GOT3 (cell line): ENCODE data around the gene SCNN1B.
"Not testable (repeated sequence)": the region's sequence is repeated elsewhere in the genome, so short reads cannot be mapped to it uniquely, and the experiment has no call there.

ENCODE experiments used
- DNase-seq: peaks from one replicate; lab custom pipeline; 2025; ENCODE audit warnings: mixed read lengths; lab: John Stamatoyannopoulos, UW

The SCNN1B gene

DNA sequence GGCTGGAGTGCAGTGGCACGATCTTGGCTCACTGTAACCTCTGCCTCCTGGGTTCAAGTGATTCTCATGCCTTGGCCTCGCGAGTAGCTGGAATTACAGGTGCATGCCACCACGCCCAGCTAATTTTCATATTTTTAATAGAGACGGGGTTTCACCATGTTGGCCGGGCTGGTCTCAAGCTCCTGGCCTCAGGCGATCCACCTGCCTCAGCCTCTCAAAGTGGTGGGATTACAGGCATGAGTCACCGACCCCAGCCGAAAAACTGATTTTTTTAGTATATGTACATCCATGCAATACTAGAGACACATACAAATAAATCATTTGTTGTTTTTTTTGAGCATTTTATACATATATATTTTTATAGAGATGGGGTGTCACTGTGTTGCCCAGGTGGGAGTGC lies 79.6 kb downstream of the SCNN1B start:
- DNase-seq = not testable (repeated sequence)

DNA sequence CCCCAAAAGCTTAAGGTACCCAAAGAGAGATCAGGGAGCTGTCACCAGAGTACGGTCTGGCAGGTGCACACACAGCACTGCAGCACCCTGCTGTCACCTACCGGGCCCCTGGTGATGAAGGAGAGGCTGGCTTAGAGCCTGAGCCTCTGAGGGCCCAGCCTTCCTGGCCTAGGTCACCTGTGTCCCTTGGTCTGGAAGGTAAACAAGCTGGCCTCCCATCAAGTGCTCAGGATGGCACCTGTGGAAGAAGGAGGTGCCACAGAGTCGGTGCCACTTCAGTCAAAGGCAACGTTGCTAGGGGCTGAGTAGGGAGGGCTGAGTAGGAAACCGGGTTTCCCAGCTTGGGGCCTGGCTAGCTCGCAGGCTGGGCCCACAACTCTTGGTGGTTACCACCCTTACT lies 80.2 kb downstream of the SCNN1B start:
- no peak for DNase-seq

DNA sequence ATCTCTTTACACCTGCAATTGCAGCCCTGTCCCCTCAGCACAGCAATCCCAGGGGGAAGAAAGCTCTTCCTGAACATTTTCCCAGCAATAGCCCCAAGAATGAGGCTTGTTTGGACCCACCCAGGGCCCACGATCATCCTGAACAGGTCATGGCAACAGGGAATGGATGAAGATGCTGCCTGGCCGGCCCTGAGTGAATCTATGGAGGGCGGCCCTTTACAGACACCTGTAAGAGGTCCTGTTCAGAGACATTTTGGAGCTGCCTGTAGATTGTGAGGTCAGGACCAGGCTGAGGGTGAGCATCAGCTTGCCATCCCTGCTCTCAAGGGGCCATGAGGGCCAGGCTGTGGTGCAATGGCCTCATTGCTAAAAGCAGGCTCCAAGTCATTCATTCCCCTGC lies 81.8 kb downstream of the SCNN1B start:
- no peak for DNase-seq

DNA sequence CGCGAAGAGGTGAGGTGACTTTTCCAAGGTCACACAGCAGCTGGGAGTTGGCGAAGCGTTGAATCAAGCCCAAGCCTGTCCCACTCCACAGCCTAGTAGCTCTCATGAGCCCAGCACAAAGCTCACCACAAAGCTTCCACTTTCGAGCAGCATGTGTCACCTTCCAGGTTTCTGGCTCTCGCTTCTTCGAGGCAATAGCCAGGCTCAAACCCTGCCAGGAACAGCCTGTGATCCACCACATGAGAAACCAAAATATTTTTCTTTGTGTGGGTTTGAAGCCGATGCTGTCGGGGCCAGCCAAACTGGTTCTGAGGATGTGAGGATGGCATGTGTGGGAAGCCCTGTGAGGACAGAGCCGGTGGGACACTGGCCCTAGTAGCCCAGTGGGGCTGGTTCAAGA lies 82.8 kb downstream of the SCNN1B start:
- DNase-seq = no peak

DNA sequence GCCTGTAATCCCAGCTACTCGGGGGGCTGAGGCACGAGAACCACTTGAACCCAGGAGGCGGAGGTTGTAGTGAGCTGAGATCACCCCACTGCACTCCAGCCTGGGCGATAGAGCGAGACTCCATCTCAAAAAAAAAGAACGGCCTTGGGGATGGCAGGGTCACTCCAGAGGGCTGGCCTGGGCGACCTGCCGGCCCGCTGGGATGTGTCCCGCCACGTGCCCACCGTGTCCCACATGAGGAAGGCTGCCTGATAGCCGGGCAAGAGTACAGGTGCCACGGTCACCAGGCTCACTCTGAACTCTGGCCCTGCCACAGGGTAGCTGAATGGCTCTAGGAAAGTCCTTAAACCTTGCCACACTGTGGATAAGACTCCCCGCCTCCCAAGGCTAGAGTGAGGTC lies 83.3 kb downstream of the SCNN1B start:
- no peak for DNase-seq

DNA sequence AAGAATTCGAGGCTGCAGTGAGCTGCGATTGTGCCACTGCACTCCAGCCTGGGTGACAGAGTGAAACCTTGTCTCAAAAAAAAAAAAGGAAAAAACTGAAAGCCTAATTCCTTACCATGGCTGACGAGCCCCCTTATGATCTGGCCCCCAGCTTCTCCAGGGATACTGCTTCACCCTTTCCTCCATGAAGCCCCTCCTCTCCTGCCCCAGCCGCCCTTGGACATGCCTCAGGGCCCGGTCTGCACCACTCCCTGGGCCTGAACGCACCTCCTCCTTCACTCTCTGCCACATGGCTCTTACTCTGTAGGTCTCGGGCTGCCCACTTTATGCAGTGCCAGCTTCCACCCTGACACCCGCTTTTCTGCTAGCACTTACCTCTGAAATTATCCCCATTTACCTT lies 85.6 kb downstream of the SCNN1B start:
- no peak for DNase-seq

DNA sequence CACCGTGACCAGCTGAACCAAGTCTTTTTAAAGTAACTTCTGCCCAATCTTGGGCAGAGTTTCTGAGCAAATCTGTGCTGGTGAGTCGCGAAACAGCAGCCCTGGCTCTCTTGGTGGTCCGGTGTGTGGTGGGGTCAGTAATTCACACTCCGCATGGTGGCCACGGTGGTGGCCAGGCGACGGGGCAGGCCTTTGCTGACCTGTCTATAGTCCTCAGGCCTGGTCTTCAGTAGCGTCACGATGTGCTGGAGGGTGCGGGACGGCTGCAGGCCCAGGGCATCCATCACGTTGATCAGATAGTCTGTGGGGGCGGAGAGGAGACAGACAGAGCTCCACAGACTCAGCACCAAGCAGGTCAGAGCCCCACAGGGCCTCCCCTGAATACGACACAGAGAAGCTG lies 86.7 kb downstream of the SCNN1B start:
- DNase-seq = no peak

DNA sequence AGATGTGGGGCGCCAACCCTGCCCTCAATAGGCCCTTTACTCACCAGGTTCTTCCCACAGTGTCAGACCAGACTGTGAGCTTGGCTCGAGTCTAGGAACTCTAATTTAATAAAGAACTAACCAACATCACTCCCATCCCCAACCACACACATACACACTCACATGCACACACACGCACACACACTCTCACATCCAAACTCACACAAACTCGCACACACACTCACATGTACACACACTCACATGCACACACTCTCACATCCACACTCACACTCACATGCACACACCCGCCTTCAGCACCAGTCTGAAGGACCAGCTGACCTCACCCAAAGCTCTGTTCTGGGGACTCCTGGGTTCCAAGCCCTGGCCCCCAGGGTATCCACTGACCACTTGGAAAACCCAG lies 87.1 kb downstream of the SCNN1B start:
- DNase-seq = no peak

DNA sequence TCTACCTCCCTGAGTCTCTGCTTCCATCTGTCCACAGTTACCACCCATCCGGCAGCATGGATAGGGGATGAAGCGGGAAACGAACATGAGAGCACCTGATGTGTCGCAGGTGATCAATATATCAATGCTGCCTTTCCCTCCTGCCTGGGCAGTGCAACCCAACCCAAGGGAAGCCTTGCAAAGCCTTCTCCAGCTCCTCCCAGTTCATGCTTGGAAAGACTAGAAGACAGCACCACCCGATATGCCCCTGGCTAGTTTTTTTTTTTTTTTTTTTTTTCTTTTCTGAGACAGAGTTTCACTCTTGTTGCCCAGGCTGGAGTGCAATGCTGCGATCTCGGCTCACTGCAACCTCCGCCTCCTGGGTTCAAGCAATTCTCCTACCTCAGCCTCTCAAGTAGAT lies 87.8 kb downstream of the SCNN1B start:
- DNase-seq = not testable (repeated sequence)

DNA sequence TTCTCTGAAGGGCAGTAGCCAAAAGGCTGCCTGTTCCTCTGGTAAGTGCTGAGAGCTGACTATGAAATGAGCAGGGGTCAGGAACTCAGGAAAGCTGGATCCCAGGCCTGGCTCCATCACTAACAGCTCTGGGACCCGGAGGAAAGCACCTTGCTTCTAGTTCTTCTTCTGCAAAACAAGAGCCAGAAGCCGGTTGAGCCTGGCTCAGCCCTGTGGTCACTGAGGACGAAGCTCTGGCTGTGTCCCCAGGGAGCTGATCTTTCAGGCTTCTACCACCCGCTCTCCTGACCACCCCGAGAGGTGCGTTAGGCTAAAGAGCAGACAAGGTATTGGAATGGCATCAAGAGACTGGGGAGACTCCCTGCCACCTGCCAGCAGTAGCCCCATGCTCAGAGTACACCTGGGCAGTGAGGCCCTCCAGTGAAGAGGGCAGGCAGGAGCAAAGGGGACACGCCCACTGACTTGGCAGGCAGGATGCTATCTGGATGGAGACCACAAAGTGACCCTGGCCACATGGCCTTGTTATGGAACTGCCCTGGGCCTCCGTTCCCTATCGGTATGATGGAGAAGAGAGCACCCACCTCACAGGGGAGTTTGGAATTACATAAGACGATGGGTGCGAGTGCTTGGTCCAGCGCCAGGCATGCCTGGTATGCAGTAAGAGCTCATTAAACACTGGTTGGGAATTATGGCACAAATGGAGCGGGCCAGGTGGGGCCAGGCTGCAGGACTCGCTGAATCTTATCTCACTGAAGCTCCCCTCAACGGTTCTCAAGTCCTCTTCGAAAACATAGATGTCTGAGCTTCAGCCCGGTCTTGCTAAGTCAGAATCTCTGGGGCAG lies 89.5 kb downstream of the SCNN1B start:
- no peak for DNase-seq

DNA sequence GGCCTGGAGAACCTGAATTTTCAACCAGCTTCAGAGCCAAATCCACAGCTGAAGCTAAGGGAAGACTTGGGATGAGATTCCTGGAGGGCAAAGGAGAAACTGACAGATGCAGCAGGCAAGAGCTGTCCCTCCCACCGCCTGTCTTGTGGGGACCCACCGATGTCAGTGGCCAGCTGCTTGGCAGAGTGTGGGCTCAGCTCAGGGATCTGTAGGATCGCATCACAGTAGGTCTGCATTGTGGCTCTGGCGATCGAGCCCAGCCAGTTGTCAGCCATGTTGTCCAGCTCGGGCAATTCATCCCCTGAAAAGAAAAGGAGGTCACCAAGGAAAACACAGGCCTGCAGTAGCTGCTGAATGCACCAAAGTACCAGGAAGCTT lies 90.1 kb downstream of the SCNN1B start:
- DNase-seq = no peak

DNA sequence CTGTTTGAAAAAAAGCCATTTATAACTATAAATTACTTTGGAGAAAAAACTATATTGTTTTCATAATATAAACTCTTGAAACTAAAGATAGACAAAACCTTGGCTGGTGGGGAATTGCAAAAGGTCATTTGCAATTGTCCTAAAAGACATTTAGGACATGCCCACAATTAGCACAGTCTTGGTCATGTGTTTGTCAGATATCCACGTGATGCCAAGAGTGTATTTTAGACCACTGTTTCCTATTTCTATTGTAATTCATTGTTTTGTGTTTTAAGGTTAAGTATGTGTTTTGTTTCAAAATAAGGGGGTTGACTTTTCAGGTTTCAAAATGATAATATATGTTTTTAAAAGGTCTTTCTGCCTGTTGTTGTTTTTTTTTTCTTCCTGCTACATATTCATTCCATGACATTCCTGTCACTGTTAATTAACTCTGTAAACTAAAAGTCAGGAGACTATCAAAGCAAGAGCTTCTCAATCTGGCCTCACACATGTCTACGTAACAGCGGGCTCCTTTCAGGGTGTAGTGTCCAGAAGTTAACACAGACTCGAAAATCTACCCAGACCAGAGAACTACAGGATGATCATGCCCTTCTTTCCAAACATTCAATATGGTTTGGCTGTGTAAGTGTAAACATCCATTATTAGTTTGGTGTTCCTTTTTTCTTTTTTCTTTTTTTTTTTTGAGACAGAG lies 92.2 kb downstream of the SCNN1B start:
- no peak for DNase-seq

DNA sequence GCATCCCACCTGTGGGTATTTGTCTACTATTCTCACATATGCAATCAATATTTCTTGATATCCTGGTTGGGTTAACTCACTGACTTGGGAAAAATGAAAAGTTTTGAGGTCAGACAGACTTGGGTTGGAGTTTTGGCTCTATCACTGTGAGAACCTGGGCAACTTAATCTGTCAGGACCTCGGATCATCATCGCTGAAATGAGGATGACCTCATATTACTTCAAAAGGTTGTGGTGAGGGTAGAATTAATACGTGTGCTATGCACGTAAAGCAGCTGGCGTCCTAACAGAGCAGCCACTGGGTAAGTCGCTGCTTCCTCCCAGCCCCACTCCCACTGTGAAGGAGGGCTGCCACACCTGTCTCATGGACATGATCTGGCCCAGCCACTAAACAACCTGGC lies 93.6 kb downstream of the SCNN1B start:
- DNase-seq = no peak

DNA sequence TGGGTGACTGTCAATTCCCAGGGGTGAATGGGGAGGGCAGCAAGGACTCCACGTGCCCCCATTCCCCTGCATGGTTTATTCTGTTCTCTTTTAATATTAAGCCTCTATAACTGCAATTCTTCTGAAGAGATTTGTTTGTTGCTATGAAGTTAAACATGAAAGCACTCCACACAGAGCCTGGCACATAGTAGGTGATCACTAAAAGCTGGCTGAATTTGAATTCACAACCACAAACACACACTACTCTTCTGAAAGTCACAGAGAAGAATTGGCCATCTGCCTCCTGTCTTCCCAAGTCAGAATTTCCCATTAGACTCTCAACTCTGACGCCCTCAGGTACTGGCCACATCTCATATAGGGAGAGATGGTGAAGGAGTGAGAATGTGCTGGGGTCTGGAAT lies 95.4 kb downstream of the SCNN1B start:
- no peak for DNase-seq

DNA sequence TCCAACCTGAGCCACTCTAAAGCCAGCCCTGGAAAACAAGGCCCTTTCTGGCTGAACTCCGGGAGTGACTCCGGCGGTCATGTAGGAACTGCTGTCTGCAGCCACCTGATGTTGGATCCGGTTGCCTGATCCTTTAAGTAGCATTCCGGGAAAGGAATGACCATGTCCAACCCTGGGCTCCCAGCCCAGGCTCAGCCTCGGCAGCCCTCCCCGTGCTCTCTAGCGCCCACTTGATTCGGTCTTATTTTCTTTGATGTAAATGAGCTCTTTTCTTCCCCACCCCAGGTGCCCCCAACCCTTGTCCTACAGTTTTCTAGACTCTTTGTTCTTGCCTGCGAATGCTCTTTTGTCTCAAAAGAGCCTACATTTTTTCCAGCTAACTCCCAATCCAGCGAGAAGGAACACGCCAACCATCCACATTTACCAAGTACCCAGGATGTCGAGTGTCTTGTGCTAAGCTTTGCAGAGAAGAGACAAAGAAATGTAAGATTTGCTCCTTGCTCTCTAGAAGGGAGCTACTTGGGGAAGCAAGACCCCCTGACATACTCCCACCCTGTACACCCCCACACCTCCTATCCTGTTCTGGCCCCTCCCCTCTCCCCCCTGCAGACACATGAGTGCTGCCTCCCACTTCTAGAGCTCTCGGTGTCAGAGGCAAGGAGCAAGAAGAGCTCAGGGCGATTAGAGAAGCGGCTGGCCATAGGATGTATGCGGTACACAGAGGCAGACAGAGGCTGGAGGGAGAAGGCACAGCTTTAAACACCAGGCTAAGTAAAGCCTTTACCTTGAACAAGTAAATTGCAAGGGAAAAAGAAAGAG lies 97.1 kb downstream of the SCNN1B start:
- no peak for DNase-seq

DNA sequence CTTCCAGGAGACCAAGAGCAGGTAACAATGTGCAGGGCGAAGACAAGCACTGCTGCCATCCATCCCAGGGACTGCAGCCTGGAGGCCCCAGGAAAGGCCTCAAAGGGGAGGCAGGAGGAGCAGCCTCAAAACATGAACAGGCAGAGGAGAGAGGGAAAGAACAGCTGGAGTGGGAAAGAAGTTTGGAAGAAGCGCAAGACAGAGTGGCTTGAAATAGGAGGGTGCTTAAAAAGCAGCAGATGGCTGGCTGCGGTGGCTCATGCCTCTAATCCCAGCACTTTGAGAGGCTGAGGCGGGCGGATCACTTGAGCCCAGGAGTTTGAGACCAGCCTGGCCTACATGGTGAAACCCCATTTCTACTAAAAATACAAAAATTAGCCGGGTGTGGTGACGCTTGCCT lies 98.3 kb downstream of the SCNN1B start:
- DNase-seq = not testable (repeated sequence)

DNA sequence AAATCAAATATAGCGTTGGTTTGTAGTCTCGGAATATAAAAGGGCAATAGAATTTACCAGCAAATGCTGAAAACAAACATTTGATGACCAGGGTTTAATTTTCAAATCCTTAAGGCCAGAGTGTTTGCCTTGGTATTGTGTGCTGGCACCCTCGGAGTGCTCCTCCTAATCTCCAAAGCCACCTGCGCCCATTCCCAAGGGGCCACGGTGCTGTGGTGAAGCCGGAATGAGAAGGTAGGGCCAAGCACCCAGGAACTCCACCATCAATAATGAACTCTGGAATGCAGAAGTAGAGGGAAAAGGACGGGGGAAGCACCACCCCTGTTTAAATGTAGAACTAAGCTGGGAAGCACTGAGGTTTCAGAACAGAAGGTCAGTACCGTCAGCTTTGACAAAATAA lies 99.0 kb downstream of the SCNN1B start:
- no peak for DNase-seq

DNA sequence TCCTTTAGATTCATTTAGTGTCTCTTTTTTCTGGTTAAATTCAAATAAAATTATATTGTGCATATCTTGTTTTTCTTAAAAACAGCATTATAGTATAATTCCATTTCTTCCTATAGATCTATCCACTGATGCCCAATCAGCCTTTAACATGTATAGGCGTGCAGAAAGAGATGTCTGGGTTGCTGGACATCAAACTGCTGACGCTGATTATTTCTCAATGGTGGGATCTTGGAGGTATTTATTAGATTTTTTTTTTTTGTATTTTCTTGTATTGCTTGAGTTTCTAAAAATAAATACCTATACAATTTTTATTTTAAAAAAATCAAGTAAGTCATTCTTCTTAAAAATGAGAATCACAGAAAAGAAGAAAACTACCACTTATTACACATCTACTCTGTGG lies 100.0 kb downstream of the SCNN1B start:
- DNase-seq = no peak

DNA sequence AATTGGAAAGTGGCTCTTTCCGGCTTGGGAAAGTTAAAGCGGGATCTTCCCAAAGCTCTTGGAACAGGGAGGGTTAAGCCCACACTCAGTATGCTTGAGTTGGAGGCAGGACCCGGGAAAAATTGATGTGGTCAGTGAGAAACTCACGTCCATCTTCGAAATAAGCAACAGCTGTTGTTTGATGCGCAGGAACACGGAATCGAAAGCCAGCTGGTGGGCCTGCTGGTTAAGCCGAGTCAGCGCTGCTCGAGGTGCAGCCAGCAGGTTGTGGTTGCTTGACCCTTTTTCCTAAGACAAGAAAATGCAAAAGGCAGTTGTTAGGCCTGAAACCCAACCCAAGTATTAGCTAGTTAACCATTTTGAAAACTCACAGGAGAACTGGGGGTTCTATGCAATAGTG lies 101.4 kb downstream of the SCNN1B start:
- no peak for DNase-seq

DNA sequence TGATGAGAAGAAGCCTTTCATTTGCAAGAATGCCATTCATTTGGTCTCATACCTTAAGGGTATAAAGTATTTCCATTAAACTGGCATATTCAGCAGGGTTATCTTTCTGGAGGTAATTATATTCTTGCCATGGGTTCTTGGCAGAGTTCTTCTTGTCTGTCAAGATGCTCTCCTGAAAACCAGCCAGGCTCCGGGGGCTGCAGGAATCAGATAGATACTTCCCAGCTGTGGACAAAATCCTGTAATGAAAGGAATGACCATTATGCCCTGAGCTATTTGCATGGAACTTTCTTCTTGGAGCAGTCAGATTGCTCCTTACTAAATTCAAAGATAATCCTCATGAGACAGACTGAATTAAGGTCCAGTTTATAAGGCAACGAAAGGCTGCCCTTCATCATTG lies 103.9 kb downstream of the SCNN1B start:
- no peak for DNase-seq

DNA sequence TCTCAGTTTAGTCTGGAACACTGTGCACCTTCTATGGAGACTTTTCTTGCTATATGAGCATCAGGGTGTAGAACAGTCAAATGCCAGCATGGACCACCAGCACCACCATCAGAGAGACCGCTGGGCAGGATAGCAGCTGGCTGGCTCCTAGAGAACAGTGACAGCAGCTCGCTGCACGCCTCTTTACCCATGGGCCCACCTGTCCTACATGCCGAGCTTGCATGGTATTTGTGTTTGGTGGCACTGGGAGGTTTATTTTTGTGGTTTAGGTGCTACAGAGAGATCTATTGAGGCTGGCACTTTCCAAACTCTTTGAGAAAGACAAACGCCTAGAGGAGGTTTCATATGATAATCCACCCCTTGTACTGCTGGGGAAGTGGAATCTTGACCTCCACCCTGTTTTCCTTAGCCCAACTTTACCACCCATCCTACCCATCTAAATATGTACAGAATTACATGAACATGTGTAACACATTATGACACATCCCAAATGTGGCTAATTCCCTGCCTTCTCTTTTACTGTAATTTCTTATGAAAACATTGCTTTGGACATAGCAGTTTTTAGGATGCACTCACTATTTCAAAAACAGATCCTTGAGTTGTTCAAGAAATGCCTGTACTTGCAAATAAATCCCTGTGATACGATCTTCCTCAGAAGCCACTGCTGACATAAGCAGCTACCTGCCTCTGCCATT lies 104.6 kb downstream of the SCNN1B start:
- no peak for DNase-seq

DNA sequence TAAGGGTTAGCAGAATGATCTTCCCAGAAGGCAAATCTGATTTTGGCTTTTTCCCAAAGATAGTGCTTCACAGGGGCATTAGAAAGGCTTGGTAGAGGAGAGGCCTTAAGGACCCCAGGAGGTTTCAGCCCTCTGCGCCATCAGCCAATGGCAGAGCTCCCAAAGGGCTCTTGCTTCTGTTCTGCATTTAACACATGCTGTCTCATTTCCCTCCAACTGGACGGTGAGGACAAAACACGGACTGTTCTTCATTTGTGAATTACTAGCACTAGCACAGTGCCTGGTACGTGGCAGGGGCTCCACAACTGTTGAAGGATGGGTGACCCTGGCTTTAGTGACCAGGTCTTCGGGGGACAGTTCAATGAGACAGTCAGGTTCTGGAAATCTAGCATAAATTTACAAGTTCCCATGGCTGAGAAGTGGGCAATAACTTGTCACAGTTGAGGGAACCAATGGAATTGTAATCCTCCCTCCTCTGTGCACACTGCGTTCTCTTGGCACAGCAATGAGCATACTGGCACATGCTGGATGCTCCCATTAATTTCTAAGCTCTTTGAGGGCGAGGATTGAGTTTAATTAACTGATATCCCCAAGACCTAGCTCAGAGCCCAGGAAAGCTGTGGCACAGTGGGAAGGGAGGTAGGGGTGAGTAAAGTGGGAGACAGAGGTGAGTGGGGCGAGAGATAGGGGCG lies 105.5 kb downstream of the SCNN1B start:
- DNase-seq = no peak
